NCI-H1436 (cell line): ENCODE results near the gene HS3ST4.
"Not testable (repeated sequence)": the region's sequence is repeated elsewhere in the genome, so short reads cannot be mapped to it uniquely, and the experiment has no call there.

Source experiments
- DNase-seq: peaks from one replicate; lab custom pipeline; 2025; lab: John Stamatoyannopoulos, UW

HS3ST4 gene

DNA sequence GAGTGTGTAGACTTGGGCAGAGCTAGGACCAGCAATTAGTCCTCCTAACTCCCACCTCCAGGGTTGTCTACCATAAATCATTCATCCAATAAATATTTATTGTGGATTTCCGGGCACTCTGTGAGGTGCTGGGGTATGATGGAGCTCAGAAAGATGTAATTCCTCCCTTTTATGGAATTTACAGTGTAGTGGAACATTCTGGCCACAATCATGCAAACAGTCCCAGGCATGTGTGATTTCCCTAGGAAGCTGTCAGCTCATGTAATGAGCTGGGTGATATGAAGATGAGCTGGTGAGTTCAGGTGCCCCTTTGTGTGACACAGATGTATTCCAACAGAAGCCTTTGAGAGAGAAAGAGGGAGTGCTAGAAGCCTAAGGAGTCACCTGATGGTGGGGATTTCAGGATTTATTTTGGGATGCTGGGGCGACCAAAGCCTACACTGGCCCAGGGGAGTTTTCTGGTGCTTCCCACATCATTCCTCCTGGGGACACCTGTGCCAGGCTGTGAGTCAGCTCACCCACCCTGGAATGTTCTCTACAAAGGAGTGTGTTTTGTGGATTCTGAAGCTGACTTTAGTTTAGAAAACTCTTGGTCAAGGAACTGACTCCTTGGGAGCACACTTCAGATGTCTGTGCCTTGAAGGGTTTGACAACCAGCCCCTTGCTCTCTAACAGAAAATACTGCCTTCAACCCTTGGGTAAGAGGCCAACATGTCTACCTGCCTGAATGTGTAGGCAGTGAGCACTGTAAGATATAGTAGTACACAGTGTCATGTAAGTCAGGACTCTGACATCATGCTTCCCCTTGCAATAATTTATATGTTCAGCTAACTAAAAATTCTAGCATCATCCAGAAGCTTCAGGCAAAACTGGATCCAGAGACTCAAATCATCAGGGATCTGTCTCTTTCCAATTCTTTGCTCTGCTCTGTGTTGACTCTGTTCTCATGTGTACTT is 42.9 kb downstream of the HS3ST4 start:
- DNase-seq = no peak

DNA sequence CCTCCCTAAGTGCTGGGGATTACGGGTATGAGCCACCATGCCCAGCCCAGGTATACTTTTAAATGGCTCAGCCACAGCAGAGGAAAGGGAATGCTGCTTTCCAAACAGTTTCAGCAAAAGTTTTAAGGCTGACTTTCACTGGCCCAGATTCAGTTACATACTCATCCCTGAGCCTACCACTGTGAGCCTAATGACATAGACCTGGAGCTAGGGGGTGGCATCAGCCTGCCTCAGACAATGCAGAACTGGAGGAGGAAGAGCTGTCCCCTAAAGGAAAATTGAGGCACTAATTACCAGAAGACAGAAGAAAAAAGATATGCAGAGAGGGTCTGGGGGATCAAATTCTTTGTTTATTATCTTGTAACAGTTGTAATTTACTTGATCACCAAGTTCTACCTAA is 43.9 kb downstream of the HS3ST4 start:
- no peak for DNase-seq

GRCh38 chr16:25747160-25747758 is 55.5 kb downstream of the HS3ST4 start:
- no peak for DNase-seq

DNA sequence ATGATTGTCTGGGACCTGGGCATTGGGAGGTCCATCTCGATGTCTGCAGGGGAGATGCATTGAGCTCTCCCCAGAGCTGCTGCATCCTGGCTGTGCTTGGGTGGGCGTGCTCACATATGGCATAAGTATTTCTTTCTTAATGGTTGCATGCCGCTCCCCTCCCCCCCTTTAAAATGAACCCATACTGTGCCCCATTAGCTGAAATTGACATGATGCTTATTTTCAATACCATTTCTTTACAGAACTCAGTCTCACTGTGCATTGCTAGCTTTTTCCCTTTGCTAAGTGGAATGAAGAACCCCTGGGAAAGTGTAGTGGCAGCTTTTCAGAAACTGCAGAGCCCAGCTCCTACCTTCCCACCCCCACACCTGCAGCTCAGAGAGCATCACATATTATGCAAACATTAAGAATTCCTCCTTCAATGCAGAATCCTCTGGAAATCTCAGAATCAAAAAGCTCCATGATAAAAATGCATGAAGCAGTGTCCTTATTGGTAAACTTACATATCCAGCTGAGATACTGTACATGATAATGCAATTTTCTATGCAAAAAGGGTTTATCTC is 56.4 kb downstream of the HS3ST4 start:
- no peak for DNase-seq

GRCh38 chr16:25750488-25751216 is 58.9 kb downstream of the HS3ST4 start:
- DNase-seq = no peak

GRCh38 chr16:25751230-25751835 is 59.6 kb downstream of the HS3ST4 start:
- no peak for DNase-seq

GRCh38 chr16:25764466-25764865 is 72.7 kb downstream of the HS3ST4 start:
- DNase-seq = no peak

GRCh38 chr16:25771216-25771615 is 79.5 kb downstream of the HS3ST4 start:
- no peak for DNase-seq

- no peak for DNase-seq
These were observed 80.2 kb downstream of the HS3ST4 start for GRCh38 chr16:25771812-25772568.

DNA sequence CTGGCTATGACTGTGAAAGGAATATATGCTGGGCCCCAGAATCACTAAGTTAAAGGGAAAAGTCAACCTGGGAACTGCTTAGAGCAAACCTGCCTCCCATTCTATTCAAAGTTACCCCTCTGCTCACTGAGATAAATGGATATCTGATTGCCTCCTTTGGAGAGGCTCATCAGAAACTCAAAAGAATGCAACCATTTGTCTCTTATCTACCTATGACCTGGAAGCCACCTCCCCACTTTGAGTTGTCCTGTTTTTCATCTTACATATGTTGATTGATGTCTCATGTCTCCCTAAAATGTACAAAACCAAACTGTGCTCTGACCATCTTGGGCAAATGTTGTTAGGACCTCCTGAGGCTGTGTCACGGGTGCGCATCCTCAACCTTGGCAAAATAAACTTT is 84.5 kb downstream of the HS3ST4 start:
- DNase-seq = not testable (repeated sequence)

- no peak for DNase-seq
These were observed 91.5 kb downstream of the HS3ST4 start for GRCh38 chr16:25783226-25783625.

DNA sequence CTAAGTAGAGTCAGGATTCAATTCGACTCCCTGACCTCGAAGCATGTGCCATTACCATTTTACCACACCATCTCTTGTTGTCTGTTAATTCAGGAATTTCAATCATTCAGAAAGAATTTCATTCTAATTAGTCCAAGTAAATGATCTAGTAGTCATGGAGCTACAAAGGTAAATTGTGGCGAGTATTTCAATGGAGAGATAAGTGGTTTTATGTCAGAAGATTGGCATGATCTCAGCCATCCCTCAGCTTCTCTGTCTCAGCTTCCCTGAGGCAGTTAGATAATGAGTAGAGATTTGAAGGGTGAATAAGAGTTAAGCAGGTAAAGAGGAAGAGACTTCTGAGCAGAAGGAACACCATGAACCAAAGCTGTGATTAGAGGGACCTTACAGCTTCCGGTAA is 93.6 kb downstream of the HS3ST4 start:
- no peak for DNase-seq

GRCh38 chr16:25786748-25787147 is 95.0 kb downstream of the HS3ST4 start:
- DNase-seq = no peak

- DNase-seq = no peak
These were observed 96.9 kb downstream of the HS3ST4 start for GRCh38 chr16:25788637-25789036.

GRCh38 chr16:25796239-25796638 is 104.5 kb downstream of the HS3ST4 start:
- no peak for DNase-seq

DNA sequence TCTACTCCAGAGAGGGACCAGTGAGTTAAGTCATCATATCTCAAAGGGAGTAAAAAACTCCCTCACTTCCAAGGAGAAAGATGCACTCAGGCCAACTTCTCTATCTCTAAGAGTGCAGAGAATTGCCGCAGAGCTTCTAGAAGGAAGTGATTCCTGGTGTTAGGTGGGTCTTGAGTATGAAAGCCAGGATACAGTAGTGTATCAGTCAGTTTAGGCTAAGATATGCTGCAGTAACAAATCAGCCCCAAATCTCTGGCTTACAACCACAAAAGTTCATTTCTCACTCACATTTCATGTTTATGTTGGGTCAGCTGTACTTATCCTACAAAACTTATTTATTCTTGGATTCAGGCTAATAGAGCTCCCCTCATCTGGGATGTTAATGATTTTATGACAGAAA is 106.3 kb downstream of the HS3ST4 start:
- no peak for DNase-seq

- DNase-seq = no peak
These were observed 108.1 kb downstream of the HS3ST4 start for GRCh38 chr16:25799816-25800215.

GRCh38 chr16:25812215-25812614 is 120.5 kb downstream of the HS3ST4 start:
- no peak for DNase-seq

DNA sequence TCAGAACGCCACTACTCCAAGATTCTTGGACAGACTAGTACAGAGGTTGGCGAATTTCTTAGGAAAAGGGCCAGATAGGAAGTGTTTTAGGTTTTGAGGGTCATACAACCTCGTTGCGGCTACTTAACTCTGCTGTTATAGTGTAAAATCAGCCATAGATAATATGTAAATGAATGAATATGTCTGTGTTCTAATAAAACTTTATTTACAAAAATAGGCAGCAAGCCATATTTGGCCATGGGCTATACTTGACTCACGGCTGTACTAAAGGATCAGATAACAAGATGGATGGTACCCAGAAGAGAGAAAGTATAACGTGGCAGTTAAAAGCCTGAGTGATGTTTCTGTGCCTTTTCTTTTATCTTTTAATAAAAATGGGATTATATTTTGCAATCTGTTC is 125.5 kb downstream of the HS3ST4 start:
- no peak for DNase-seq

DNA sequence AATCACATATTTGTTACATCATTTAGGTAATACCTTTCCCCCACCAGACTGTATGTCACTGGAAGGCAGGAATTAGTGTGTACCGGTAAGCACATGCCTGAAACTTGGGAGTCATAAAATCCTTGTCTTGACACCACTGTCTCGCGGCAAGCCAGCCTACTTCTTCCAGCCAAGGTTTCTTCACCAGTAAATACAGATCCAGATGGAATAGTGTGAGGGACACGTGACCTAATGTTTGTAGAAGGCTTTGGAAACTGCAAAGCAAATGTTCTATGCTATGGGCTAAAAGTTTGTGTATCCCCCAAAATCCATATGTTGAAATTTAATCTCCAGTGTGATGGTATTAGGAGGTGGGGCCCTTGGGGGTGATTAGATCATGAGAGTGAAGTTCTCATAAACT is 126.1 kb downstream of the HS3ST4 start:
- no peak for DNase-seq

- no peak for DNase-seq
These were observed 132.1 kb downstream of the HS3ST4 start for GRCh38 chr16:25823891-25824290.
